HG03558 (cell line): ENCODE data around the gene ACVR1.

Experiments used
- ATAC-seq: cut with Tn5 transposase; IDR thresholded peaks from one replicate; pipeline ENCODE4 v1.9.1; 2021; ENCODE audit warnings: moderate number of reproducible peaks; ENCODE audit not compliant: unreplicated experiment; ENCODE audit errors: extremely low read depth

ACVR1 gene

GRCh38 chr2:157864857-157865430, 11.2 kb downstream of the ACVR1 start:
- no peak for ATAC-seq

DNA sequence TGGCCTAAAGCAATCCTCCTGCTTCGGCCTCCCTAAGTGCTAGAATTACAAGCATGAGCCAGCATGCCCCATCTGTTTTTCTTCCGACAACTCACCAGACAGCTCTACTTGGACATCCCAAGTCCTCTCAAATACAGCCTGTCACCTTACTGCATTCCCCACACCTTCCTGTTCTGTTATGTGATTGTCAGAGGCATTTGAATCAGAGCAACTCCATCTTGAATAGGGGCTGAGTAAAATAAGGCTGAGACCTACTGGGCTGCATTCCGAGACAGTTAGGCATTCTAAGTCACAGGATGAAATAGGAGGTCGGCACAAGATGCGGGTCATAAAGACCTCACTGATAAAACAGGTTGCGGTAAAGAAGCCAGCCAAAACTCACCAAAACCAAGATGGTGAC, 17.3 kb downstream of the ACVR1 start:
- ATAC-seq = no peak

DNA sequence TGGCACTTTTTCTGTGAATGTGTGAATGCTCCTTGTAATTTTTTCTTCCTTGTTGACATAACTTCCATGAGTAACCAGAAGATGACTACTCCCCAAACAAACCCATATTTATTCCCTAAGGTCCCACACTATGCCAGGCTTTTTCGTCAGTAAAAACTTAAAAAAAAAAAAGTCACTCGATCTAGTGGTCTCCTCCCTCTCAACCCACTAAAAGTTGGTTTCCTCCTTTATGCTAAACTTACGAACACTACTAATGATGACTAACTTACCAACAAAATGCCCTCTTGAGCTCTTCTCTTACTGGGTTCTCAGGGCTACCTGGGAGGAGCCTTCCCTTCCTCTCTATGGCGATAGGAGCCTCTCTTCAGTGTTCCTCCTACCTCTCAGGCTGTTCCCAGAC, 18.2 kb downstream of the ACVR1 start:
- no peak for ATAC-seq

GRCh38 chr2:157856187-157856515, 20.0 kb downstream of the ACVR1 start:
- no peak for ATAC-seq

GRCh38 chr2:157853820-157854219, 22.3 kb downstream of the ACVR1 start:
- no peak for ATAC-seq

DNA sequence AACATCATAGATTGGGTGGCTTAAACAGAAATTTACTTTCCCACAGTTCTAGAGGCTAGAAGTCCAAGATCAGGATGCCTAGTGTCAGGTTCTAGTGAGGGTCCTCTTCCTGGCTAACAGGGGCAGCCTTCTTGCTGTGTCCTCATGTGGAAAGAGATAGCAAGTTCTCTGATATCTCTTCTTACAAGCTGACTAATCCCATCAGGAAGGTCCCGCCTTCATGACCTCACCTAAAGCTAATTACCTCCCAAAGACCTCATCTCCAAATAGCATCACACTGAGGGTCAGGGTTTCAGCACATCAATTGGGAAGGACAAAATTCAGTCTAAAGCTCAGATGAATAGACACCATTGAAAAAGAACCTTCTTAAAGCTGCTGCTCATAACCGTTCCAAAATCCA, 22.9 kb downstream of the ACVR1 start:
- no peak for ATAC-seq

DNA sequence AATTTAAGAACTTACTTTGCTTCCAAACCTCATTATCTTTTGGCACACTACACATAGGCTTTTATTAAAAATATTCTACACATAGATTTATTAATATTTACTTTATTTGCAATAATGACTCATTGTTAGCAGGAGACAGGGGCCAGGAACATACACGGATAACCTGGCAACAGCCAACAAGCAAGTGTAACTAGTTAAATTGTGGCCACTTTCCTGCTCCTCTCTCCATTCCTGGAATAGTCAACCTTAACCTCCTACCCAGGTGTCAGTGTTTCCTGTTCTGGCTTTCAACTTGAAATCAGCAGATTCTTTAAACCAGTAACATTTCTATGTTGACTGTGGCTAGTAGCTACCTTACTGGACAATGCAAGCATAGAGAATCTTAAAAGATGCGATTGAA, 26.5 kb downstream of the ACVR1 start:
- ATAC-seq = no peak

DNA sequence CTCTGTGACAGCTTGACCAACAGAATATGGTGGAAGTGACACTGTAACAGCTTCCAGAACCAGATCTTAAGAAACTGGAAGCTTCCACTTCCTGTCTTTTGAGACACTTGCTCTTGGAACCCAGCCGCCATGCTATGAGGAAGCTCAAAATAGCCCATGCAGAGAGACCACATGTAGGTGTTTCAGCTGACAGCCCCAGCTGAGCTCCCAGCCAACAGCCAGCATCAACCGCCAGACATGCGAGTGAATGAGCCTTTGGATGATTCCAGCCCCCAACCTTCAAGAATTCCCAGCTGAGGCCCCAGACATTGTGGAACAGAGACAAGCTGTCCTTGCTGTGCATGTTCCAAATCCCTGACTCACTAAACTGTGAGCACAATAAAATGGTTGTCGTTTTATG, 27.9 kb downstream of the ACVR1 start:
- ATAC-seq = no peak

- no peak for ATAC-seq
Observed at GRCh38 chr2:157845081-157845480, 31.0 kb downstream of the ACVR1 start.

GRCh38 chr2:157843935-157844334, 32.2 kb downstream of the ACVR1 start:
- ATAC-seq = no peak

DNA sequence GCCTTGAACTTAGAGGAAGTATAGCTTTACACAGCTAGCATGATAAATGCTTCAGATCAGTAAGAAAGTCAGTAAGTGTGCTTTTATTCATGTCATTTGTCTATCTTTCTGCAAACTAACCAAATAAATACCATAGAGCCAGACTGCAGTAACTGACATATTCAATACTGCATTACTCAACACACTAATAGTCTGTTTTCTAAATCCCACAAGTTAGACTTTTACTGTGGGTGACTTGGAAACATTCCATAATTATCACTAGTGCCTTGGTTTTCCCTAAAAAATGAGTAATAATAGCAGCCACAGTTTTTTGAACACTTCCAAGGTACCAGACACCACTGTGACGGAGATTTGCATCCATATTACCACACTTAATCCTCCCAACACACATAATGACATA, 33.0 kb downstream of the ACVR1 start:
- ATAC-seq = no peak

GRCh38 chr2:157842106-157842879, 33.8 kb downstream of the ACVR1 start:
- ATAC-seq = no peak

- ATAC-seq = no peak
Observed at GRCh38 chr2:157841485-157841884, 34.6 kb downstream of the ACVR1 start.

GRCh38 chr2:157840568-157841156, 35.5 kb downstream of the ACVR1 start:
- ATAC-seq = no peak

DNA sequence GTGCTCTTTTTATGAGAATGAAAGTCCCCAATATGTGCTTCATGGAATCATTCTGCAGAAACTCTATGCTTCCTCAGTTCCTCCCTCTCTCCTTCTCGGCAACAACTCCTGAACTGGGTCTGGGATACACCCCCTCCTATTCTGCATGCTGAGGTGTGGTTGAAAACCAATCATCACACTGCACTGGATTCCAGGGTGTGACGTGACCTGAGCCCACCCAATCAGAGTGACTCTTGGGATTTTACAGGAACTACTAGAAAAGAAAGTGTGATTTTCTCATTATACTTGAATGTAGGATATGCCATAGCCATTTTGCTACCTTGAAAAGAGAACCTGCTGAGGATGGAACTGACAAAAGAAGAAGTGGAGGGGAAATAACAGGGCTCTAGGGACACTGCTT, 36.3 kb downstream of the ACVR1 start:
- ATAC-seq = no peak

- no peak for ATAC-seq
Observed at GRCh38 chr2:157839162-157839801, 36.8 kb downstream of the ACVR1 start.

DNA sequence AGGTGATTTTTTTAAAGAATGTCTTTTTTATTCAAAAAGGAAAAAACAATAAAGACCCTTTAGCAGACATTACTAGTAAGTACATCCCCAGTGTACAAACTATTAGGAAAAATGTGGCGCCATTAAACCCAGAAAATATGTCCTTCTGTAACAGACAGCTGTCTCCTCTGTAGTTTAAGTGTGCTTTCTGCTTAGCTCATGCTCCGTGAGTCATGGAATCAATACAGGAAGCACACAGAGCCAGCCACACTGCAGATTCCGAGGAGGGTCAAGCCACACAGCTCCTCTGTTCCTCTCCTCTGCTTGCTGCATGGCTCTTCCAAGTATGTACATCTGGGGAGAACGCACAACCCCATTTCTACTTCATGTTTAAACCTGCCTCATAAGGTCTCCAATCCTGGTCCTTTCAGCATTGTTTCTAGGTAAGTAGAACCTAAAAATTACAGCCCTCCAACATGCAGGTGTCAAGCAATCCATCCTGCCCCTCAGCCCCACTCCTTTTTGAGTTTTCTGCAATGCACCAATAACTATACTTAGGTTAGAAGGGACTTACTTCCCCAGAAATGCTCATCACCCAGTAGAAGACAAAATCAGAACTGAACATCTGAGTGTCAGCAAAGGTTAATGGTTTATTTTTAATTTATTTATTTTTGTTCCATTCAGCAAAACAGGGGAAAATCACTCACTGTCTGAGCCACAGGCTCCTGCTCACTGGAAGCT, 37.5 kb downstream of the ACVR1 start:
- no peak for ATAC-seq

DNA sequence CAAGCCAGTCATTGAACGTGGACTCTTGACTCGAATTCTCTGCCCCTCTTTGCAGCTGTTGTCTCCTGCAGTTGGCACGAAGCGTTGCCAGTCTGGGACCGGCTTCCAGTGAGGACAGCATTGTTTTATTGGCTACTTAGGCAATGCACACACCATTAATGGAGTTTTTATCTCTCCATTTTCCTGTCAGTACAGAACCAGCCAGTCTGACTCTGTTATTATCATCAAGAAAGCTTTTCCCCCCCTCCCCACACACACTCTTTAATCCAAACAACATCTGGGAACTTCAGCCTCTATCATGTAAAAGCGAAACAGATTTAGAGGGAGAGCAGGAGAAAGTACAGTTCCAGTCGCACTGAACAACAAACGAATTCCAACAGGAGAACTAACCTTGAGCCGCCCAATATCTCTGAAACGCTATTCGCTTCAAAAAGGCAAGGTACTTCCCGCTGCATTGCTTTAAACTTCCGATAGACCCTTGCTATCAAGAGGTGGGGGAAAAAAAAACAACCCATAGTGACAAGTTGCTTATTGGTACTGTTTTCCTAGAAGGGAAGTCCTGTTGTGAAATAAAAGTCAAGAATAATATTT, 38.2 kb downstream of the ACVR1 start:
- ATAC-seq = no peak

GRCh38 chr2:157836531-157836930, 39.6 kb downstream of the ACVR1 start:
- no peak for ATAC-seq

DNA sequence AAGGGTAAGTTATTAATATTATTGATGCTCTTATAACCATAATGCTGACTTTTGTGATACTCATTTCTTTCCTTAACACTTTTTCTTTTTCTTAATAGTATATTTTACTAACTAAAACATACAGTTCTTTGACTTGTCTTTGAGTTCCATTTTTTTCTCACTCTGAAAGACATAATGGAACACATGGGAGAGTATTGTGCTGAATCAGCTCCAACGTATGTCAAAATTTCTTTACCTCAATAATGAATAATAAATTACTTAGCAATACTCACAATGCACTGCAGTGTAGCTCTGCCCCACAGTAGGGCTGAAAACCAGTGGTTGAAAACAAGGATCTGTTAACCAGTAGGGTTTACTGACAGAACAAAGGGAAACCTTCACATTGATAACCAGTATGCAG, 40.7 kb downstream of the ACVR1 start:
- no peak for ATAC-seq
